Upper lobe of left lung (tissue), 6 donors: Measurements from ENCODE around the gene TEDC1. TPM values are rescaled to one million over a fixed set of nuclear protein-coding genes. Genes with fewer than 3 reads are reported as not detected.
A peak's percentile ranks its signal among the peaks of the same experiment; 100 is the strongest.

Experiments used
- ATAC-seq, 2 donors: fragments of 200-7000 bp; cut with Tn5 transposase; one replicate each; pipeline ENCODE4 v1.9.1; 2022; ENCODE audit warnings: mild to moderate bottlenecking in 2 of 2, moderate library complexity in 2 of 2; ENCODE audit not compliant: low FRiP score in 2 of 2
- DNase-seq, 2 donors: peaks; one replicate each; pipeline ENCODE4 v3.0.0-alpha.2; 2019 to 2020
- H3K27ac ChIP-seq, 4 donors: fragments of 200-600 bp; sonication (generic); one replicate each; pipeline ENCODE4 v1.5.1; 2016 to 2019
- H3K27me3 ChIP-seq, 4 donors: fragments of 200-600 bp; sonication (generic); one replicate each; pipeline ENCODE4 v1.5.1; 2017 to 2019
- H3K36me3 ChIP-seq, 4 donors: fragments of 200-600 bp; sonication (generic); one replicate each; pipeline ENCODE4 v1.5.1; 2016 to 2019
- H3K4me1 ChIP-seq, 4 donors: fragments of 200-600 bp; sonication (generic); one replicate each; pipeline ENCODE4 v1.5.1; 2018 to 2019
- H3K4me3 ChIP-seq, 4 donors: fragments of 200-600 bp; sonication (generic); one replicate each; pipeline ENCODE4 v1.5.1; 2017 to 2019; ENCODE audit warnings: mild to moderate bottlenecking in 2 of 4, moderate library complexity in 1 of 4
- H3K9me3 ChIP-seq, 4 donors: fragments of 200-600 bp; sonication (generic); one replicate each; pipeline ENCODE4 v1.5.1; 2018 to 2019
- CTCF ChIP-seq, 6 experiments: fragments of 450-650 bp in 4 of 6; fragments of 200-600 bp in 2 of 6; sonication (generic) in 2 of 6; IDR thresholded peaks; one replicate each; pipeline ENCODE4 v1.5.1; 2016 to 2019; ENCODE audit warnings: antibody characterized with exemption in 6 of 6
- EP300 ChIP-seq, 4 donors: sonication (generic); formaldehyde crosslinking; IDR thresholded peaks; one replicate each; pipeline ENCODE4 v1.5.1; 2017; ENCODE audit warnings: antibody characterized with exemption in 4 of 4, control low read depth in 2 of 4
- POLR2A ChIP-seq, 4 donors: fragments of 450-650 bp; IDR thresholded peaks; one replicate each; pipeline ENCODE4 v1.5.1; 2016 to 2017; ENCODE audit warnings: antibody characterized with exemption in 4 of 4, mild to moderate bottlenecking in 2 of 4
- POLR2AphosphoS5 ChIP-seq, 2 donors: sonication (generic); formaldehyde crosslinking; IDR thresholded peaks; one replicate each; pipeline ENCODE4 v1.5.1; 2017; ENCODE audit warnings: antibody characterized with exemption in 2 of 2
- WGBS, 2 donors: methylation state at CpG; one replicate each; pipeline ENCODE4 v1.1.5; 2017 to 2018; 5-methylcytosine and 5-hydroxymethylcytosine counted together
- total RNA-seq, 6 donors: library from RNA; depleted of rRNA in 4 of 6; stranded (reverse); fragments of >200 nt in 4 of 6; gene quantifications; one replicate each; pipeline versions ENCODE4 v1.1.0 to v1.2.1, GENCODE V29; 2016 to 2021
- donor health status: DM: no; HTN: no; CAD: no; lungs with moderate emphysema.
- donor health status: DM: no; HTN: yes; CAD: no; lungs with severe emphysema.

TEDC1 gene
- total RNA-seq, 6 donors from 2014 or later: 13.8 to 38.5 (median 17.4) TPM

GRCh38 chr14:105508601-105509000 lies 17.6 kb downstream of the TEDC1 start:
- ATAC-seq (no peak), DNase-seq (peak in 1 of 2 donors; percentile 8)
- Histone ChIP-seq H3K9me3 (no peaks in the 10 kb centered on the region), H3K4me1 (no peaks in the 10 kb centered on the region), H3K4me3 (no peak overlapping the region), H3K27ac (no peak overlapping the region), H3K36me3 (no peaks in the 10 kb centered on the region), H3K27me3 (no peaks in the 10 kb centered on the region)
- 87 to 88% methylated on average over 12 of the region's 12 CpGs for WGBS, 2 donors
- TF ChIP-seq EP300 (IDR thresholded peaks at IDR 0.05) (no peak), POLR2A (IDR thresholded peaks at IDR 0.05) (no peak), CTCF (IDR thresholded peaks at IDR 0.05) (no peak)

- H3K27me3 ChIP-seq: no peaks in the 10 kb centered on the region
- ATAC-seq: no peak
- no peak overlapping the region for H3K4me3 ChIP-seq
- WGBS, 2 donors: 40 to 58% methylated on average over 4 to 5 of the region's 5 CpGs
- DNase-seq: no peak
- H3K9me3 ChIP-seq: no peaks in the 10 kb centered on the region
- H3K4me1 ChIP-seq: no peaks in the 10 kb centered on the region
- H3K27ac ChIP-seq: no peak overlapping the region
- H3K36me3 ChIP-seq: no peaks in the 10 kb centered on the region
- TF ChIP-seq EP300 (IDR thresholded peaks at IDR 0.05): no peak
- no peak for TF ChIP-seq POLR2A (IDR thresholded peaks at IDR 0.05)
- no peak for TF ChIP-seq CTCF (IDR thresholded peaks at IDR 0.05)
- no peak for TF ChIP-seq POLR2AphosphoS5 (IDR thresholded peaks at IDR 0.05)
These were observed 26.1 kb downstream of the TEDC1 start for GRCh38 chr14:105517096-105517495.

GRCh38 chr14:105519946-105520698 lies 29.1 kb downstream of the TEDC1 start:
- WGBS, 2 donors: 69 to 70% methylated on average over 14 of the region's 14 CpGs
- no peak for DNase-seq

GRCh38 chr14:105525326-105525725 lies 34.3 kb downstream of the TEDC1 start:
- H3K4me3 ChIP-seq: no peak overlapping the region
- DNase-seq: no peak
- ATAC-seq: no peak
- H3K4me1 ChIP-seq: peaks cover 34 to 46% (median 37%) of the 10 kb centered on the region in 4 donors
- H3K27me3 ChIP-seq: peaks cover 0 to 35% (median 19%) of the 10 kb centered on the region in 4 donors
- 88 to 94% methylated on average over 9 of the region's 9 CpGs for WGBS, 2 donors
- no peaks in the 10 kb centered on the region for H3K9me3 ChIP-seq
- no peaks in the 10 kb centered on the region for H3K36me3 ChIP-seq
- peak overlapping the region in 1 of 4 donors; percentile 64 for H3K27ac ChIP-seq
- no peak for TF ChIP-seq POLR2A (IDR thresholded peaks at IDR 0.05)
- no peak for TF ChIP-seq CTCF (IDR thresholded peaks at IDR 0.05)
- TF ChIP-seq POLR2AphosphoS5 (IDR thresholded peaks at IDR 0.05): no peak
- TF ChIP-seq EP300 (IDR thresholded peaks at IDR 0.05): no peak

More at GRCh38 chr14:105519946-105520698, 29.1 kb downstream of the TEDC1 start:
- Histone ChIP-seq H3K4me1 (no peaks in the 10 kb centered on the region), H3K9me3 (no peaks in the 10 kb centered on the region), H3K36me3 (no peaks in the 10 kb centered on the region), H3K27me3 (no peaks in the 10 kb centered on the region), H3K27ac (no peak overlapping the region), H3K4me3 (no peak overlapping the region)
- TF ChIP-seq CTCF (IDR thresholded peaks at IDR 0.05) (no peak), POLR2A (IDR thresholded peaks at IDR 0.05) (no peak), POLR2AphosphoS5 (IDR thresholded peaks at IDR 0.05) (no peak), EP300 (IDR thresholded peaks at IDR 0.05) (no peak)
- no peak for ATAC-seq
